Central memory CD4-positive, alpha-beta T cell (primary cell): ENCODE results near the gene ANAPC15.
"Not testable (repeated sequence)": the region's sequence is repeated elsewhere in the genome, so short reads cannot be mapped to it uniquely, and the experiment has no call there.

Experiments
- DNase-seq: peaks from one replicate; pipeline ENCODE4 v3.0.0; 2022
- total RNA-seq, 3 experiments: gene quantifications; one replicate each; lab custom pipeline; 2026; lab: John Stamatoyannopoulos, UW

The ANAPC15 gene
- total RNA-seq: 19.6 to 22.6 (median 21.9) reads per million in 3 experiments

DNA sequence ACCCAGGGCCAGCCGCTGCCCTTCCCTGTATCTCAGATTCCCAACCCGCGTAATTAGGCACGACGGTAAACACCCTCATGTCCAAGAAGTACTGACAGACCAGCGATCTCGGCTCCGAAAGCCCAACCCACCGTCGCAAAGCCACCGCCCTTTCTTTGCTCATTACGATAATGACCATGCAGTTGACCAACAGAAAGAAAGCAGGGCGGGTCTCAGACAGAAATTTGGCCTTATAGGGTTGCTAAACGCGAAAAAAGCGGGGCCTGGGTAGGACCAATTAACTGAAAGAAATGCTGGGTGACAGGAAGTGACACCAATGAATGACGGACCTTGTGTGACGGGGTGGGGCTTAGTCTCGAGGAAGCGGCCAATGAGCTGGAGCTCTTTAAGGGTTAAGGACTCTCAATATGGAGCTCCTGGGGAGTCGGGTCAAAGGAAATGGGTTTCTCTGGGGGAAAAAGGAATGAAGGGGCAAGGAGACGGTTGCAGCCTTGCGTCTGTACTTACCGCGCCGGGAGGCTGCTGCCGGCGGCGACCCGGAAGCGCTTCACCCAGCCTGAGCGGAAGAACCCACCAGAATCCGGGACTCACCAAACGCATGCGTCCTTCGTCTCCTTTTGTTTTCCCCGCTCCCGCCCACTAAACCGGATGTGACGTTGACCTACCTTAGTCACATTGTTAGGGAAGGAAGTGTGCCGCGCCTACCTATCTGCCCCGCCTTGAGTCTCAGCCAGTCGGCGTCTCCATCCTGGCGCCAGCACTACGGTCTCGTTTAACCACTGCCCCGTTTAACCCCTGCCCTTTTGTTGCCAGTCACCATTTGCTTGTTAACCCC, at the start of gene ANAPC15:
TSS of gene ANAPC15 (minus strand) at position 553 of the 835 bp plus-strand sequence. CDS start 1,419 bp downstream, outside the sequence.
- DNase-seq: peak; percentile 99

DNA sequence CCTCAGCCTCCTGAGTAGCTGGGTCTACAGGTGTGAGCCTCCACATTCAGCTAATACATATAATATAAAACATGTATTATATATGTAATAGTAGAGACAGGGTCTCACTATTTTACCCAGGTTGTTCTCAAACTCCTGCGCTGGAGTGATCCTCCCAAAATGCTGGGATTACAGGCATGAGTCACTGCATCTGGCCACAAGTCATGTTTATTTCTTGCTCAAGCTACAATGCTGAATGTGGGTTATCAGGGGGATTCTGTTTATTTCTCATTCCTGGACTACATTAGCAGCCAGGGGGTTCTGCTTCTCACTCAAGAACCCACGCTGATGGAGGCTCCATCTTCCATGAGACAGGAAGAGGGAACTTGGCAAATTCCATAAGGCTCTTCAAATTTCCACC, 47.8 kb upstream of the ANAPC15 start:
- no peak for DNase-seq

DNA sequence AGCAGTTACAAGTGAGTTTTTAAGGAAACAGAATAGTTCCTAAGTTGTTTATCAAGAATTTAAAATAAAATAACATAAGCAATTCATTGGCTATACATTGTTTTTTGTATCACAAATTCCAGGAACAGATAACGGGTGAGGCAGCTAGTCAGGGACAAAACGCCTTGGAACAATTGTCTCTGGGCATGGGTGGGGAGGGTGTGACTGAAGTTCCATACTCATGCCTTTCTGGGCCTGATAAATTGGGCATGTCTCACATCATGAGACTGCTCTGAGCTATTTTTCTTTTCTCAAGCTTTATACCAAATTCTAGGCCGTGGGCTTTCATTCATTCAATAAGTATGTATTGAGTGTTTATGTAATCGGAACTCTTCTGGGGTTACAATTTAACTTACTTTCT, 44.6 kb upstream of the ANAPC15 start:
- no peak for DNase-seq

DNA sequence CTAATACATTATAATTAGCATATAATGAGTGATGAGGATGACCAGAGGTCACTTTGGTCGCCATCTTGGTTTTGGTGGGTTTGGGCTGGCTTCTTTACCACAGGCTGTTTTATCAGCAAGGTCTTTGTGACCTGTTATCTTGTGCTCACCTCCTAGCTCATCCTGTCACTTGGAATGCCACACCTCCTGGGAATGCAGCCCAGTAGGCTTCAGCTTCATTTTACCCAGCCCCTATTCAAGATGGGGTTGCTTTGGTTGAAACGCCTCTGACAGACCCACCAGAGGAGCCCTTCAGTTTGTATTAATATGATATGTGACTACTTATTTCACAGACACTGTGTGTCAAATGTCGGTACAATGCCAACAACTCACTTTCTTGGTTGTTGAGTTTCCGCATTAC, 43.3 kb upstream of the ANAPC15 start:
- no peak for DNase-seq

DNA sequence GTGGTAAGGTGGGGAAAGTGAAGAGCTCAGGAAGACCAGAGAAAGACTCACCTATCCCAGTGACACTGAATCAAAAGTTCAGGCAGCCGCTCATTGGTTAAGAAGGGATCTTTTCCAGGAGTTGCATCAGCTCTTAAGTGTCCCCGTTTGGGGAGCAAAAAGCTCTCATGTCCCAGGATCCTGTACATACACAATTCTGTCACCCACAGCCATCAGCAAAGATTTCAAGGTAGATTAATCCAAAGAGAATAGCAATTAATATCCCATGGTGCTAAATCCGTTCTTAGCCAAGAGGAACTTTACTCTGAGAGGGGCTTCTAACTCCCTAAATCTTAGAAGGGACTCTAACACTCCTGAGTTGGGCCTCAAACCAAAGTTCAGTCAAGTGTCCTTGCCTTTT, 42.3 kb upstream of the ANAPC15 start:
- DNase-seq: no peak

DNA sequence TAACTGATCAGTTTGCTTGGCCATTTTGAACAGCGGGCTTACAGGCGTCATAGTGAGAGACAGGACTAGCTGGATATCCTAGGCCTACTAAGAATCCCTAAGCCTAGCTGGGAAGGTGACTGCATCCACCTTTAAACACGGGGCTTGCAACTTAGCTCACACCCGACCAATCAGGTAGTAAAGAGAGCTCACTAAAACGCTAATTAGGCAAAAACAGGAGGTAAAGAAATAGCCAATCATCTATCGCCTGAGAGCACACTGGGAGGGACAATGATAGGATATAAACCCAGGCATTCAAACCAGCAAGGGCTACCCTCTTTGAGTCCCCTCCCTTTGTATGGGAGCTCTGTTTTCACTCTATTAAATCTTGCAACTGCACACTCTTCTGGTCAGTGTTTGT, 41.4 kb upstream of the ANAPC15 start:
- not testable (repeated sequence) for DNase-seq

DNA sequence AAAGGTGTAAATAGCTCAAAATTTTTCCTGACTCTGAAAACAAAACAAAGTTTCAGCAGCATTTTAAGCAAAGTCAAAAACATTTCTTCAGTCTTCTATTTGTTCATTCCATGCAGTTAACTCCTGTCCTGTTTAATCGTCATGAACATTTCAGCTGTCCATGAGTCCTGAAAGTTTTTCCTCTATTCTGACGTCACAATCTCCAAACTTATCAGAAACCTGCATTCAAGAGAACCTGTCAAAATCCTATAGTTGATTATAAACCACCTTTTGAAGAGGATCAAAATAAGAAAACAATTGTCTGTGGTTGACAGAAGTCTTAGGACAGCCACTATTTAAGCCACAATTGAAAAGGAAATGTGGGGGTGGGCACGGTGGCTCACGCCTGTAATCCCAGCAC, 38.4 kb upstream of the ANAPC15 start:
- DNase-seq: no peak

DNA sequence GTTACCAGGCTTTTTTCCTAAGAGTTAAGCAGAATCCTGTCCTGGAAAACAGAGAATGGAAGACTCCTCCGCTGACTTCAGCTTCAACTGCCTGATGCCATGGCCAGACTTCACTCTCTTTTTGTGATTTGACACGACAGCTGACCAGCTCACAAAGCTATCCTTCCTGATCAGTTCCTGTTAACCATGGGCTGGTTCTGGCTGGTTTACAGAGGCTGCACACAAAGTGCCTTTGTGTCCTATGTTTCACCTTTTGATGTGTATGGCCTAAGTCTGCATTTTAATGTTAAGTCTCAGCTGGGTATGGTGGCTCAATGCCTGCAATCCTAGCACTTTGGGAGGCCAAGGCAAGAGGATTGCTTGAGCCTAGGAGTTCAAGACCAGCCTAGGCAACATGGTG, 34.1 kb upstream of the ANAPC15 start:
- no peak for DNase-seq

DNA sequence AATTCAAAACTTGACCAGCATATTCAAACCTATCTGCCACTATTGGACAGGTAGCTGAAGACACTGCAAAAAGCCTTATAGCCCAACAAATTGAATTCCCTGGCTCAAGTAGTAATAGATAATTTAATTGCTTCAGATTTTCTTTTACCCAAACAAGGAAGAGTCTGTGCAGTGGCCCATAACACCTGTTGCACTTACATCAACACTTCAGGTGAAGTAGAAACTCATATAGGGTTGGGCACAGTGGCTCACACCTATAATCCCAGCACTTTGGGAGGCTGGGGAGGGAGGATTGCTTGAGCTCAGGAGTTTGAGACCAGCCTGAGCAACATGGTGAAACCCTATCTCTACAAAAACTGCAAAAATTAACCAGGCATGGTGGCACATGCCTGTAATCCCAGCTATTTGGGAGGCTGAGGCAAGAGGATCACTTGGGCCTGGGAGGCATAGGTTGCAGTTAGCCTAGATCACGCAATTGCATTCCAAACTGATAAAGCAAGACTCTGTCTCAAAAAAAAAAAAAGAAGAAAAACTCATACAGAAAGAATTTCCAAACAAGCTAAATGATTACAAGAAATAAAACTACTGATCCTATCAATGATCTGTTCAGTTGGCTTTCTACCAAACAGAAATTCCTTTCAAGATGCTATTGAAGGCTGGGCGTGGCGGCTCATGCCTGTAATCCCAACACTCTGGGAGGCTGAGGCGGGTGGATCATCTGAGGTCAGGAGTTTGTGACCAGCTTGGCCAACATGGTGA, 32.5 kb upstream of the ANAPC15 start:
- DNase-seq: no peak

DNA sequence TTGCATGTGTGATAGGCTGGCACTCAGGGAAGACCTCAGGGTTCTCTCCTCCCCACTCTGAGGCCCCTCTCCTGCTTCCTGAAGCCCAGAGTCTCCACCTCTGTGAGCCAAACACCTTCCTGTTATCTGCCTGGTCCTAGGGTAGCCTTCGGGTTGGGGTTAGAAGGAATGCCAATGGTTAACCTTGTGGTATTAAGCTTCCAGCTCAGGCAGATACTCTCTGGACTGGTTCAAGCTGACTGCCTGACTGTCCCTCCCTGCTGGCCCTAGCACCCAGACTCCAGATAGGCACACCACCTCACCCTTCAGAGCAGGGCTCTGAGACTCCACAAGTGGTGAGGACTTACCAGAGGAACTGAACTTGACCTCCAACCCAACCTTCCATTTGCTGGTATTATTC, 30.0 kb upstream of the ANAPC15 start:
- DNase-seq: not testable (repeated sequence)

DNA sequence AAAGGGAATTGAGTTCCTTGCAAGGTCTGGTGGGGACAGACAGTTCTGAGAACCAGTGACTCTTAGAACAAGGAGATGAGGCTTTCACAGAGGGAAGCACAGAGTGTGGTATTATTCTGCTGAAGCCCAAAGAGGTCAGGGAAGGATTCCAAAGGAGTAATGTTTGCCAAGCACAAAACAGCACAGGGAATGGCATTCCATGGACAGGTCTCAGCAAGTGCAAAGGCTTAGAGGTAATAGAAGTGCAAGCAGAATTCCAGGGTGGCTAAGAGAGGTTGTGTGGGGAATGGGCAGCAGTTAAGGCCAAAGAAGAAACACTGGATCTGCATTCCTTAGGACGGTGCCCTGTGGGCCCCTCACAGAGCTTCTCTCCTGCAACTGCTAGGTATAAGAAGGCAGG, 29.6 kb upstream of the ANAPC15 start:
- not testable (repeated sequence) for DNase-seq

DNA sequence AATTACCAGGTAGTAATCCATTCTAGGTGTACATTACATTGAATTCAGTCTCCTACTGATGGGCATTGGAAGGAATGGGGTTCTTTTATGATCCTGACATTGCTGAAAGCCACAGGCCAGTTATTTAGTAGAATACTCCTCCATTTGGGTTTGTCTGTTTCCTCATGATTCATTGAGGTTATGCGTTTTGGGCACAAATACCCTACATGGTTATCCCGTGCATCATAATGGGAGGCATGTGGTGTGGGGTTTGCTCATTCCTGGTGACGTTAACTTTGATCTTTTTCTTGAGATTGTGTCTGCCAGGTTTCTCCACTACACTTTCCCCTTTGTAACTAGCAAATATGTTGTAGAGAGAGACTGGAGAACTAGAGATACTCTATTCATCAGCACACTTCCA, 28.6 kb upstream of the ANAPC15 start:
- DNase-seq: no peak

DNA sequence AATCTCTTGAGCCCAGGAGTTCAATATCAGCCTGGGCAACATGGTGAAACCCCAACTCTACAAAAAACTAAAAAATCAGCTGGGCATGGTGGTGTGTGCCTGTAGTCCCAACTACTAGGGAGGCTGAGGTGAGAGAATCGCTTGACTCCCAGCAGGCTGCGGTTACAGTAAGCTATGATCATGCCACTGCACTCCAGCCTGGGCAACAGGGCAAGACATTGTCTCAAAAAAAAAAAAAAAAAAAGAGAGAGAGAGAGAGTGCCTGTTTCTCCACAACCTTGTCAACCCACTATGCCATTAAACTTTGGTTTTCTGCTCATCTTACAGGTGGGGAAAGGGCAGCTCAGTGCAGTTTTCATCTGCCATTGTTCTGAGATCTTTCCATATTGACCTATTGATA, 28.2 kb upstream of the ANAPC15 start:
- no peak for DNase-seq

DNA sequence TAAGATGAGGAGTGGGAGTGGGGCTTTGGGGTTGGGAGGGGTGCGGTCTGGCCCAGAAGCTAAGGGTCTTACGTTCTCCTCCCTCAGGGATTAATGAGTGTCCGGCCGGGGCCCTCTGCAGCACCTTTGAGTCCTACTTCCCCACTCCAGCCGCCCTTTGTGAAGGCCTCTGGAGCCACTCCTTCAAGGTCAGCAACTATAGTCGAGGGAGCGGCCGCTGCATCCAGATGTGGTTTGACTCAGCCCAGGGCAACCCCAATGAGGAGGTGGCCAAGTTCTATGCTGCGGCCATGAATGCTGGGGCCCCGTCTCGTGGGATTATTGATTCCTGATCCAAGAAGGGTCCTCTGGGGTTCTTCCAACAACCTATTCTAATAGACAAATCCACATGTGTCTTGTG, 27.0 kb upstream of the ANAPC15 start:
- no peak for DNase-seq

DNA sequence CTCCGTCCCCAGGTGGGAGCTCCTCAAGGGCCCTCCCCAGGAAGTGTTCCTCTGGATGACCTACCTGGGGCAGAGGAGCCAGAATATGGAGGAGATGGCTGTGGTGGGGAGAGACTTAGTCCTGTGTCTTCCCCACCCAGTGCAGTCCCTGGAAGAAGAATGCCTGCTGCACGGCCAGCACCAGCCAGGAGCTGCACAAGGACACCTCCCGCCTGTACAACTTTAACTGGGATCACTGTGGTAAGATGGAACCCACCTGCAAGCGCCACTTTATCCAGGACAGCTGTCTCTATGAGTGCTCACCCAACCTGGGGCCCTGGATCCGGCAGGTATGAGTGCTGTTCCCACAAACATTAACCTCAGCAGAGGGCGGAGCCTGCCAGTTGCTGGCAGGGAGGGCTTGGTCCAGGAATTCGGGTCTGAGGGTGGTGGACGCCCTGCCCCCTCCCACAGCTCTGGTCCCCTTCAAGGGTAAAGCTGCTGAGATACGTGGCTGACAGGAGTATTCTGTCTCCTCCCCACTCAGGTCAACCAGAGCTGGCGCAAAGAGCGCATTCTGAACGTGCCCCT, 26.4 kb upstream of the ANAPC15 start:
- no peak for DNase-seq

DNA sequence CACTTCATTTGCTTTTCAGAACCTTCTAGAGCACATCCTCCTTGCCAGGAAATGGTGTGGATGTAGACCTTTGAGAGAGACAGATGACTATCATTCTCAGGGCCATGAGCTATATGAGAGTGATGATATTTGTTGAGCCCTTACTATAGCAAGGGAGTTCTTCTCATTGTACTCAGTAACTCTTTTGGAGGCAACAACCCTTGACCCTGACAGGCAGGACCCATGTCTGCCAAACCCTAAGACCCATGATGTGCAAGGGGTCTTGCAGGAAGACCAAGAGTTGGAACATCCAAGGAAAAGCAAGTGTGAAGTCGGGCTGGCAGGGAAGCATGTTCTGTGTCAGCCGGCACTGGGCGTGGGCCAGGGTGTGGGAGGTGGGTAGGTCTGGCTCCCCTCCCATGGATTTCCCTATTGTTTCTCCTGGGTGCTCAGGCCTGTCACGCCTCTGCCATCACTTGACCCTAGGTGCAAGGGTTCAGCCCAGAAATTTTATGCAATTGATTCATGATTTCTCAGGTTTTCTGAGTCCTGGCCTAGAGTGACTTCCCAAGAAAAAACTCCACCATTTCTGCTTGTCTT, 24.3 kb upstream of the ANAPC15 start:
- DNase-seq: no peak

DNA sequence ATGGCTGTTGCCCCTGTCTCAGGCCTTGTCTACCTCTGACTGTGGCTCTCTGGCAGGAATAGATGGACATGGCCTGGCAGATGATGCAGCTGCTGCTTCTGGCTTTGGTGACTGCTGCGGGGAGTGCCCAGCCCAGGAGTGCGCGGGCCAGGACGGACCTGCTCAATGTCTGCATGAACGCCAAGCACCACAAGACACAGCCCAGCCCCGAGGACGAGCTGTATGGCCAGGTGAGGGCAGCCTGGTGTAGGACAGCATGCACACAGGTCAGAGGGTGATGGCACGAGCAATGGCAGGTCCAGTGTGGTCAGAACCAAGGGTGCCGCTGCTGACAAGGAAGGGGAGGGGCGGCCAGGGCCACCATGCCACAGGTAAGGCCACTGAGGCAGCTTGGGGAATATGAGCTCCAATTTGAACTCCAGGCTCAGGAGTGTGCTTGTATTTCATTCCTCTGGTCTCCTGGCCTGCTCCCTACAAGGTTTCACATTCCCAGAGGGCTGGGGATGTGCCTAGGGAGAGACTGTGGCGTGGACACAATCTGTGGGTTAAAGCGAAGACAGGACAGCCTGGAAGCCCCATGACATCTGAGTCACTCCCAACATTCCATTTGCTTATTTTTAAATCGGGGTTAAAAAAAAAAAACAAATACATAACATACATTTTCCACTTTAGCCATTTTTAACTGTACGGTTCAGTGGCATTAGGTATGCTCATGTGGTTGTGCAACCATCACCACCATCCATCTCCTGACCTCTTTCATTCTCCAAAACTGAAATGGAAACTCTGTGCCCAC, 23.6 kb upstream of the ANAPC15 start:
- DNase-seq: no peak

DNA sequence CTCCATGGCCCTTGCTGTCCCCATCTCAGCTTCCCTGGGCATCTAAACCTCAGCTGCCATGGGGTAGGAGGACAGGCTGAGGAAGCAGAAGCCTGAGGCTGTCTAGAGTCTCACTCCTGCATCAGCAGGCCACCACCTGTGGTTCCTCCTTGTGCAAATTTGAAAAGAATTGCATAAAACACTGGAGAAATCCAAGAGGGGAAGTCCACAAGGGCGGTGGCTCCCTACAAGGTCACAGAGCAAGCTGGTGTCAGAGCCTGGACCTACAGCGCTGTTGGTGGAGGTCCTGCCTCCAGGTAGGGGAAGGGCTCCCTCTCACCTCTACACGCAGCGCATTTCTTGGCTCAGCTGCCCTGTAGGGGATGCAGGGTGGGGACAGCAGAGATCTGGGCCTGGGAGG, 23.0 kb upstream of the ANAPC15 start, which contains the start of gene FOLR3:
TSS of gene FOLR3 (plus strand) at position 253 of the 400 bp plus-strand sequence. CDS start 228 bp downstream, outside the sequence.
- DNase-seq: not testable (repeated sequence)

DNA sequence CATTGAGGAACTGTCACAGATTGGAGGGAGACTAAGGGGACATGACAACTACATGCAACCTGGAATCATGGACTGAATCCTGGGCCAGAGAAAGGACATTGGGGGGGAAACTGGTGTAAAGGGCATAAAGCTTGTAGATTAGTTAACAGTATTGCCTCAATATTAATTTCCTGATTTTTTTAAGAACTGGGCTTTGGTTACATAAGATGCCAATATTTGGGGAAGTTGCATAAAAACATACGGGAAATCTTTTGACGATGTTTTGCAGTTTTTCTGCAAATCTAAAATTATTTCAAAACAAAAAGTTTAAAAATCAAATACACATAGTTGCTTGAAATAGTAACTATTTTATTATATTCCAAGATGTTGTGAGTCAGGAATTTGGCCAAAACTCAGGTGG, 20.2 kb upstream of the ANAPC15 start:
- DNase-seq: no peak

DNA sequence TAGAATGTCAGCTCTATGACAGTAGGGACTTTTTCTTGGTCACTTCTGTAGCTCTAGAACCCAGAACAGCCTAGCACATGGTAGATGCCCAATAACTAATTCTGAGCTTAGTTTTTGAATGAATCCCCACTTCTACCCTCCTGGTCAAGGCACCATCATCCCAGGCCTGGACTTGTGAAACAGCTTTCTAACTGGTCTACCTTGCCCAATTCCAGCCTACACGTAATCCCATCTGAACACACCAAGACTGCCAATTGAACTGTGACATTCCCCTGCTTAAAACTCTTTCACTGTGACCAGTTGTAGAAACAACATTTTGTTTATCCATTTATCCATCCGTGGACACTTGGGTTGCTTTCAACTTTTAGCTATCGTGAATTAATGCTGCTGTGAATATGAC, 16.9 kb upstream of the ANAPC15 start:
- no peak for DNase-seq

DNA sequence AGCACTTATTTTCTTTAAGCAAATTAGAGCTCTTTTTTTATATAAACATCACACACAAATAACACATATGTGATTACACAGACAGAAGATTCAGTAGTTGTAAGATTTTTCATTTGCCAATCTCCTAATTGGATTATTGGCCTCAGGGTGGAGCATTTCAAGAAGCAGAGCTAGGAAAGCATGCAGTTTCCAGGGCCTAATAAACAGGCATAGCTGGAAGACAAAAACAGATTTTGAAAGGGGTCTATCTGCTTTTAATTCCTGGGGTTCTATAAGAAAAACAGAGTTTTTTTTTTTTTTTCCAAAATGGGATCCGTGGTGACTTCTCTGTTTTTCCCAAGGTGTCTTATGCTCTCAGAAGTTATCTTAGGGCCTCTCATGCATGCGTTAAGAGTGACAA, 15.4 kb upstream of the ANAPC15 start:
- no peak for DNase-seq

DNA sequence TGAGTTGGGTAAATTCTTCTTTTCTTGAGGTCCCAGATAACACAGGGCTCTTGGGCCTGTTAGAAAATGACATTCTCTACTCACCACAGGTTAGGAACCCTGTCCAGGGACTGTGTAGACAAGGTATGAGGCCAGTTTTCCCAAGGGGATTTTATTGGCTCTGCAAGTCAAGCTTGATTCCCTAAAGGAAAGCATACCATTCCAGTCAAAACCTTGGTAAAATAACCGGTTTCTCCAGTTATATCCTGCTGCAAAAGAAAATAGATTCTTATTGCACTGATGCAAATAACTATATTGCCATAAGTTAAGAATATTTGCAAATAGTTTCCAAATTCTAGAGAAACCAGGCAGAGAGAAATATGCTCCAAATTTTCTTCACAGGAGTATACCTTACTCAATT, 13.5 kb upstream of the ANAPC15 start:
- DNase-seq: no peak
